Choroid plexus epithelial cell (primary cell): ENCODE measurements around the gene PREX1.

Experiments used
- DNase-seq: peaks from one replicate; pipeline ENCODE4 v3.0.0-alpha.2; 2010; ENCODE audit warnings: low read depth
- H3K4me3 ChIP-seq: 2 replicates; pipeline ENCODE4 v1.5.1; 2011; ENCODE audit warnings: low read depth, mild to moderate bottlenecking, control low read depth, low read length, moderate library complexity
- TF ChIP-seq, protein P1 (sequence below): conservative IDR thresholded peaks from 2 replicates; pipeline ENCODE4 v1.5.1; 2011; ENCODE audit warnings: low read depth, mild to moderate bottlenecking, control low read depth, inconsistent platforms, low read length, moderate library complexity

Gene PREX1

GRCh38 chr20:48799328-48800105 is 28.3 kb downstream of the PREX1 start:
- H3K4me3 ChIP-seq, result no peak overlapping the region
- DNase-seq, result no peak
- TF ChIP-seq, protein P1, sequence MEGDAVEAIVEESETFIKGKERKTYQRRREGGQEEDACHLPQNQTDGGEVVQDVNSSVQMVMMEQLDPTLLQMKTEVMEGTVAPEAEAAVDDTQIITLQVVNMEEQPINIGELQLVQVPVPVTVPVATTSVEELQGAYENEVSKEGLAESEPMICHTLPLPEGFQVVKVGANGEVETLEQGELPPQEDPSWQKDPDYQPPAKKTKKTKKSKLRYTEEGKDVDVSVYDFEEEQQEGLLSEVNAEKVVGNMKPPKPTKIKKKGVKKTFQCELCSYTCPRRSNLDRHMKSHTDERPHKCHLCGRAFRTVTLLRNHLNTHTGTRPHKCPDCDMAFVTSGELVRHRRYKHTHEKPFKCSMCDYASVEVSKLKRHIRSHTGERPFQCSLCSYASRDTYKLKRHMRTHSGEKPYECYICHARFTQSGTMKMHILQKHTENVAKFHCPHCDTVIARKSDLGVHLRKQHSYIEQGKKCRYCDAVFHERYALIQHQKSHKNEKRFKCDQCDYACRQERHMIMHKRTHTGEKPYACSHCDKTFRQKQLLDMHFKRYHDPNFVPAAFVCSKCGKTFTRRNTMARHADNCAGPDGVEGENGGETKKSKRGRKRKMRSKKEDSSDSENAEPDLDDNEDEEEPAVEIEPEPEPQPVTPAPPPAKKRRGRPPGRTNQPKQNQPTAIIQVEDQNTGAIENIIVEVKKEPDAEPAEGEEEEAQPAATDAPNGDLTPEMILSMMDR, result no peak

GRCh38 chr20:48797850-48798747 is 29.7 kb downstream of the PREX1 start:
- TF ChIP-seq, protein P1, result no peak
- H3K4me3 ChIP-seq, result no peak overlapping the region
- DNase-seq, result no peak

- DNase-seq, result no peak
- TF ChIP-seq, protein P1, result no peak
- no peak overlapping the region for H3K4me3 ChIP-seq
Measured at GRCh38 chr20:48797275-48797825, 30.4 kb downstream of the PREX1 start.

DNA sequence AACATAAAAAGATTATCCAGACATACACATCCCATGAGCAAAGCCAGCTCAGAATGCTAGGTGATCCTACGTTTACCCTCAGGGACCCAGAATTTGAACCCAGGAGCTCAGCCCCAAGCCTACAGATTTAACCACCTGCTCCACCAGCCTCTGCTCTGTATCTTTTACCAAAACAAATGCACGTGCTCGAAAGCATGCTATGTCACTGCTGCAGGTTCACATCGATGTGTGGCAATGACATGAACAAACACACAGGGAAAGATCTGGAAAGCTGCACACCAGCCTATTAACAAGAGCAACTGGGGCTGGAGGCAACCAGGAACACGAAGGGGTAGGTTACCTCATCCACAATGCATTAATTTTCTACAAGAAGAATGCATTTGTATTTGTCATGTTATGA is 32.1 kb downstream of the PREX1 start:
- no peak for DNase-seq
- TF ChIP-seq, protein P1, result no peak
- no peak overlapping the region for H3K4me3 ChIP-seq

- TF ChIP-seq, protein P1, result no peak
- H3K4me3 ChIP-seq, result no peak overlapping the region
- DNase-seq, result no peak
Measured at GRCh38 chr20:48794816-48795457, 32.9 kb downstream of the PREX1 start.

GRCh38 chr20:48794360-48794759 is 33.4 kb downstream of the PREX1 start:
- DNase-seq, result no peak
- TF ChIP-seq, protein P1, result no peak
- H3K4me3 ChIP-seq, result no peak overlapping the region
